Embryonic facial prominence (tissue), 1 donor: ENCODE results near the gene C10orf90.

Experiments used
- DNase-seq: peaks from one replicate; pipeline ENCODE4 v3.0.0-alpha.2; 2016; ENCODE audit errors: extremely low spot score

Gene C10orf90, protein sequence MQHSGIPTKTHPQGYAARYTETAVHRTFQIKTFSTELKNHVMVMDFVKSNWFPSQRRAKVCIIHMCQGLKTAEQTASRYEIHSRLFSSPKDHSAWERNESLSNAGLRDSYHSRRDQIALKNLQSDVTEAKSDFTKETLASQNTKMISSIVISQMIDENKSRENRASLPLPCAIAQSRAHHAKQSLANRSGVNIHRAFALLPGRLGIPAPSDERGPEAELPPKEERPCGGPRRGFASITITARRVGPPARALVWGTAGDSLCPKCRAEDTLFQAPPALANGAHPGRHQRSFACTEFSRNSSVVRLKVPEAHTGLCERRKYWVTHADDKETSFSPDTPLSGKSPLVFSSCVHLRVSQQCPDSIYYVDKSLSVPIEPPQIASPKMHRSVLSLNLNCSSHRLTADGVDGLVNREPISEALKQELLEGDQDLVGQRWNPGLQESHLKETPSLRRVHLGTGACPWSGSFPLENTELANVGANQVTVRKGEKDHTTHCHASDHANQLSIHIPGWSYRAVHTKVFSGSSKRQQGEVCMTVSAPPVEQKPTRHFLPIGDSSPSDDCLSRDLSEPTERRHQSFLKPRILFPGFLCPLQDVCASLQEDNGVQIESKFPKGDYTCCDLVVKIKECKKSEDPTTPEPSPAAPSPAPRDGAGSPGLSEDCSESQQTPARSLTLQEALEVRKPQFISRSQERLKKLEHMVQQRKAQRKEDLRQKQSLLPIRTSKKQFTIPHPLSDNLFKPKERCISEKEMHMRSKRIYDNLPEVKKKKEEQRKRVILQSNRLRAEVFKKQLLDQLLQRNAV

DNA sequence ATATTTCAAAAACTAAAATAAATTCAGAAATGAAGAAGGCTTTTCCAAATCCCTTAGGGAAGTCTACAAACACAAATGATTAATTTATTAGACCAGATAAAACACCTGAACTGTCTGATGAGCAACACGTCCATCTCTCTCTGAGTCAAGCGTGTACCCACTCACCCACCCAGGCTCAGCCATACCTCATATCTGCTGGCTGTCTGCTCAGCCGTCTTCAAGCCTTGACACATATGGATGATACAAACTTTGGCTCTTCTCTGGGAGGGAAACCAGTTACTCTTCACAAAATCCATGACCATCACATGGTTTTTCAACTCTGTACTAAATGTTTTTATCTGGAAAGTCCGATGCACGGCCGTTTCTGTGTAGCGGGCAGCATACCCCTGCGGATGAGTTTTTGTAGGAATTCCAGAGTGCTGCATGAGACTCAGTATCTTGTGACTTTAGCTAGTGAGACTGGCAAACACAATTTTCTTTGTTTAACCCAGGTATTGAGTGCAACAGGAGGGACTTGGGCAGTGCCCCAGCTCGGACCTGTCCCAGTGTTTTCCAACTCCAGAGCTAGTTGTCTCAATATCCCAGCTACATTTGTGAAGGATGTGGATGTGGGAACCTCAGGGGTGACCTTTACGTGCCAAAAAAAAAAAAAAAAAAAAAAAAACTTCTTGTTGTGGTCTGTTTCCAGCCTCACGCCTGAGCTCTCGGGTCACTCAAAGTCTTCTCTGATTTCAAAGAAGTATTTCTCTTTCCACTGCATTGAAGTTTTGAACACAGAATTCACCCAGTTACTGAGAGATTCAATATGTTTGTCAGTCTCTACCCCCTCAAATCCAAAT, at the start of gene C10orf90:
Gene C10orf90 (minus strand): TSS at position 638 of the 839 bp plus-strand sequence. CDS start 213 bp downstream, at position 425.
- no peak for DNase-seq

GRCh38 chr10:126716366-126716765, 45.9 kb upstream of the C10orf90 start:
- no peak for DNase-seq

DNA sequence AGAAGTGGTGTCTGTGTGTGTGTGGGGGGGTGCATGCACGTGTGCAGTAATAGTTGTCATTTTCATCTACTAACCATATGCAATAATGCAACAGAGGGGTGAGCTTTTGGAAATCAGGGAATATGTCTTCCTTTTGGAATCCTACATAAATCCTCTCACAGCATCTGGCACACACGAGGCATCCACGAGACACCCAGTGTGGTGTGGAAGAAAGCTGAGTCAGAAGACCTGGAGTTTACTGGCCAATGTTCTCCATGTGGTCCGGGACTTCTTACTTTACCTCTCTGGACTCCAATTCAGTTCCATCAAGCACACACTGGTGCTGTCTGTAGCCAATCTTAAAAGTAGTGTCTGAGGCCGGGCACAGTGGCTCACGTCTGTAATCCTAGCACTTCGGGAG, 43.1 kb upstream of the C10orf90 start:
- no peak for DNase-seq

DNA sequence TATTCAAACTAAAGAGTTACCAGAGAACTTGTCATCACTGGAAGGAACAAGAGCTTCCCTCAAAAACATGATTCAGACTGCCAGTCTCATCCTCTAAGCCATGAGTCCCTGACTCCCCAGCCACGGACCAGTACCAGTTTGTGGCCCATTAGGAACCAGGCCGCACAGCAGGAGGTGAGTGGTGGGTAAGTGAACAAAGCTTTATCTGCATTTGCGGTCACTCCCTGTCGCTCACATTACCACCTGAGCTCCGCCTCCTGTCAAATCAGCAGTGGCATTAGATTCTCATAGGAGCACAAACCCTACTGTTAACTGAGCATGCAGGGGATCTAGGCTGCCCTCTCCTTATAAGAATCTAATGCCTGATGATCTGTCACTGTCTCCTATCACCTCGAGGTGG, 42.2 kb upstream of the C10orf90 start:
- no peak for DNase-seq

DNA sequence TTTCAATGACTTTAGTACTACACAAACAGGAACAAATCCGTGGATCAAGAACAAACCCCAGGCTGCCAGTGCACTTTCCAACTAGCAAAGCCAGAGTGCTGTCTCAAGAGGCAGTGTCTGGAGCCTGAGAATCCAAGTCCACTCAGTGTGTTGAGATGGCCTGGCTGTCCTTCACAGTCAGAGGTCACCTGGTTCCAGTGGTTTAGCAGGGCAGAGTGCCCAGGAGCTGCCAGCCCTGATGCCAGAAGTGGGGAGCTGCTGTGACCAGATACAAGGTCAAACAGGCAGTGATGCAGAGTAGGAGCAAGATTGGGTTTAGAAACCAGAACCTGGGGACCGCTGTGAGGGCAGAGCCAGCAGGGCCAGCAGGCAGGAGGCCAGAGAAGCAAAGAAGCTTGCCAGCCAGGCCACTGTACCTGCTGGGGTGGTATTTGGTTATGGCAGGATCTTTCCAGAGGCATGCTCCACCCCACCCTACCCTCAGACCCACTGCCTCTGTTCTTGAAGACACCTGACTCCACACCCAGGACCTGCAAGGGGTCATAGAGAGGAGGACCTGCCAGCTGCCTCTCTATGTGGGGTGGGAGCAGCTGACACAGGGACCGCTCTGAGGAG, 35.6 kb upstream of the C10orf90 start:
- no peak for DNase-seq

DNA sequence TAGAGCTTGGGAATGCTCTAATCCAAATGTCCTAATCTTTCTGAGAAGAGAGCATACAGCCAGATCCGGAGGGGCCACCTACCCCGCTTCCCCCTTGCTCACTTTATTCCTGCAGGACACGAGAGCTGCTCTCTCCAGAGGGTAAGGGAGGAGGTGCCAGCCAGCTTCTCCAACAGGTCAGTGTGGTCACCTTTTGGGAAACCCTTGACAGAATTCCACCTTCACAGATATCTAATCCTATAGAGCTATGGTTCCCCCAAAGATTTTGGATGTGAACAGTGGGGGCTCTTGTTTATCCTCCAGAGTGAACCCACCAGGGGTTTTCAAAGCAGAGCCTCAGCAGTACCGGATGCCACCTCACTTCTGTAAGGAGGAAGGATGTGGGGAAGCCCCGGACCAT, 34.6 kb upstream of the C10orf90 start:
- no peak for DNase-seq

DNA sequence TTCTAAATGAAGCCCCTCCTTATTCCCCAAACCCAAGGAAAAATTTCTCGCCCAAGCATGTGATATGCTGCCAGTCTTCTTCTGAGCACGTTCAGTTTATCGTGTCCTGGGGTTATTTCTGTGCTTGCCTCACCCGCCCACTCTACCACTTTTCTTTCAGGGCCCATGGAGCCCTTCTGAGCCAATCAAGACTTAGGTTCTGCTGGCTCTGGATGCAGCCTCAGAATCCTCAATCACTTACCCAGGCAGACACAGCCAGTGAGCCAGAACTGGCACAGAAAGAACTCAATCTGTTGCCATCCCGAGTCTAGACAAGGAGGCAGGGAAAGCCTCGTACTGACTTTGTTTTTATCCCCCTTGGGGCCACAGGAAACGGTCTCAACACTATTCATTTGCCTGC, 34.2 kb upstream of the C10orf90 start:
- DNase-seq: no peak

GRCh38 chr10:126702181-126702580, 31.7 kb upstream of the C10orf90 start:
- no peak for DNase-seq

- DNase-seq: no peak
These were observed 31.0 kb upstream of the C10orf90 start for GRCh38 chr10:126701526-126701925.

DNA sequence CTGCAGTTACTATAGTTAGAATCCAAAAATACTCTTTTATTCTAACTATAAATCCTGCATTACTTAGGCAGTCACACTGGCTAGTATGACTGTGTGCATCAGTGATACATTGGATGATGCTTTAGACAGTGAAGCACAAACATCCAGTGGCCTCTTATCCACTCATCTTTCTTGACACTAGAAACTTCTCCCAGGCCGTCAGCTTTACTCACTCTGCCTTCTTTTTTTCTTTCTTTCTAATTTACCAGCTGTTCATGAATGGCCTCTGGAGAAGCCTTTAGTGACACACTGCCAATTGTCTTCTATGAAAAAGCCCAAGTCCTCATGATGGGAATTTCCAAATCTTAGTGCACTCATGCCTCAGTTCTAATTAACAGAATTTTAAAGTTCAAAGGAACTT, 26.2 kb upstream of the C10orf90 start:
- DNase-seq: no peak

- DNase-seq: no peak
These were observed 21.0 kb upstream of the C10orf90 start for GRCh38 chr10:126691456-126691855.

GRCh38 chr10:126690534-126690933, 20.0 kb upstream of the C10orf90 start:
- no peak for DNase-seq

- DNase-seq: no peak
These were observed 19.0 kb upstream of the C10orf90 start for GRCh38 chr10:126689461-126689994.

DNA sequence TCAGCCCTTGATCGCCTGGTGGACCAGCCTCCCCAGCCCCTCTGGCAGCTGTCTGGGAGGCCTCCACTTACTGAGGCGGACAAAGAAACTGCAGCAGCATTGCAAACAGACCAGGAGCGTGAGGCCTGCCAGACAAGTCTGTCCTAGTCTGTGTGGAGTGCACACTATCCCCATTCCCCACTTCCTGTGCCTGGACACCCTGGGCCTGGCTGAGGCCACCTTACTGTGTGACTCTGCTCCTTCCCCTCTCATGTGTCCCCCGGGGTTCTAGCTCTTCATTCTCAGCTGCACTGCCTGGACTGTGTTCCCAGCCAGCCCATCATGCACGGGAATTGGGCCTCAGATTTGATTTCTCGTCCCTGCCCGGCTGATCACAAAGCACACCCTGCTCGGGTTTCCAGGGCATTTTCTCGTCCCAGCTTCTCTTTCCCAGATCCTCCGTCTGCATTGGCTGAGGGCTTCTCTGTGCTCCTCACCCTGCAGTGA, 16.7 kb upstream of the C10orf90 start:
- DNase-seq: no peak

- no peak for DNase-seq
These were observed 16.2 kb upstream of the C10orf90 start for GRCh38 chr10:126686719-126687118.

DNA sequence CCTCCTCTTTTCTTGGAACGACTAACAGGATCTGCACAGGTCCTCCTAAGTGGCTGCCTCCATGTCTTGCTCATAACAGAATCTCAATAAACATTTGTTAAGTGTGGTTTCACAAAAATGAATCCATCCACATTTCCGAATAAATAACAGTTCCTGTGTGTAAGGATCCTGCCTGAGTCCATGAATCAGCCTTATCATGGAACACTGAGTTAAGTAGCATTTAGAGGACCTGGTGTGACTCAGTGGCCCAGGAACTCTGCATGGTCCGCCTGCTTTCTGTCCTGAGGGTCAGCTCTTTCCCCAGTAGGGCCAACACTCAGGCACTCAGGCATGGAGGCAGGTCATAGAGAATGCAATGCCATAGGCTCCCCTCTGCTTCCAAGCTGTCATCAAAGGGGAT, 15.8 kb upstream of the C10orf90 start:
- DNase-seq: no peak

GRCh38 chr10:126685756-126686155, 15.3 kb upstream of the C10orf90 start:
- no peak for DNase-seq

GRCh38 chr10:126684171-126684745, 13.8 kb upstream of the C10orf90 start:
- no peak for DNase-seq

GRCh38 chr10:126683466-126683865, 13.0 kb upstream of the C10orf90 start:
- no peak for DNase-seq

DNA sequence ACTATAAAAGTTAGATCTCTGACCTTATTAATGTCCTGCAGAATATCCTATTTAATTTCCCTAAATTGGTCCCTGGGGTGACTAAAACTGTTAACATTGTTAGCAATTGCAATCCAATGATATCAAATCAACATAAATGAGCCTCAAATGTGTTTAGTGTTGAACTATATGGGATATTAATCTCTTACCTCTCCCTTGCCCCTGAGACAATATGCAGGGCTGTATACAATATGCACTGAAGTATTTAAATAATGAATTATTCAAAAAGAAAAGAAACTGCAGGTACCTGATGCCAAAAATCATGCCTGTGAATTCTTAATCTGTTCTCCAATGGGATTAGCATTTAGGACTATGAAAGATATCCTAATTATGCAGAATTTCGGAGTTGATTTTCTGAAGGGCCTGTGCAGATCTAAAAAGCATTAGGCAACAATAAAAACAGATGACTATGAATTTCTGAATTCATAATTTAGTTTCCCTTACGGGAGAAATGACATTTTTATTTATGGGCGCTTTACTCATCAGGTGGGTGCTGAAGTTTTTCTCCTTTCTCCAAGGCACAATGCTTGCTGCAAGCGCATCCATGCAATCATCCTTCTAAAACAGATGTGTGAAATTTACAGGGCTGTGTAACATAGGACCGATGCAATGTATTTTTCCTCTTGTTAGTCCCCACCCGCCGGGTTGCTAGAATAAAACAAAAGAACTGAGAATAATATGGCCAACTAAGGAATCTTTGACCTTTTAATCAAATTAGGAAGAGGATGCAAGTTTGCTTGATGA, 5.4 kb upstream of the C10orf90 start:
- DNase-seq: no peak
